GDM1 (cell line): ENCODE results near the gene RPL7A.
A peak's percentile ranks its signal among the peaks of the same experiment; 100 is the strongest.

Source experiments
- DNase-seq: peaks from one replicate; lab custom pipeline; 2025; lab: John Stamatoyannopoulos, UW

RPL7A gene

DNA sequence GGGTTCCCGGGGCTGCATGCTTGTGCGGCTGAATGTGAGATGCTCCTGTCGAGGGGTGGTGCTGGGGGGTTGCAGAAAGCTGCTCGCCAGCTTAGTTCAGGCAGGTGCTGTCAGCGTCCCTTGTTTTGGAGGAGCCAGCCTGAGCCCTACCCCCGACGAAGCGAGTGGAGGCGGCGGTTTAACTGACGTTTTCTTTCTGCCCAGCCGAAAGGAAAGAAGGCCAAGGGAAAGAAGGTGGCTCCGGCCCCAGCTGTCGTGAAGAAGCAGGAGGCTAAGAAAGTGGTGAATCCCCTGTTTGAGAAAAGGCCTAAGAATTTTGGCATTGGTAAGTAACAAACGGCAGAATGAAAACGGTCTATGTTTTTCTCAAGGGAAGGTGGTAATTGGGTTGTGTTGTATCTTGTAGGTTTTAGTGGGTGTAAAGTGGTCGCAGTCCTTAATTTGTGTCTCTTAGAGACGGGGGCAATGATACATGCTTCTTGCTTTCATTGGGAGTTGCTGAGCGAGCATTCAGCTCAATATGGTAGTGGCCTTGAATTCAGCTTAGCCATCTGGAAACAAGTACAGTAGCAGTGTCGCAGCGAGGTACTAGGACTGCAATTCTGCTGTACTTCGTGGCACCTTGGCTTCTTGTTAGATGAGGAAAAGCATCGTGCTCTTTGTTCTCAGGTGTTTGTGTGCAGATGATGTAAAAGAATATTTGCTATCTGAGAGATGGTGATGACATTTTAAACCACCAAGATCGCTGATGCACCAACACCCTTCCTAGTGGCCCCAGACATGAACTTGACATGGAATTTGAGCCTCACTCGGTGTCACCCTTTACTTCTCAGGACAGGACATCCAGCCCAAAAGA is 928 bp downstream of the RPL7A start:
- no peak for DNase-seq

- DNase-seq: no peak
These were observed 2.1 kb downstream of the RPL7A start for GRCh38 chr9:133349965-133350616.

GRCh38 chr9:133351526-133351907 is 3.5 kb downstream of the RPL7A start:
- DNase-seq: no peak

DNA sequence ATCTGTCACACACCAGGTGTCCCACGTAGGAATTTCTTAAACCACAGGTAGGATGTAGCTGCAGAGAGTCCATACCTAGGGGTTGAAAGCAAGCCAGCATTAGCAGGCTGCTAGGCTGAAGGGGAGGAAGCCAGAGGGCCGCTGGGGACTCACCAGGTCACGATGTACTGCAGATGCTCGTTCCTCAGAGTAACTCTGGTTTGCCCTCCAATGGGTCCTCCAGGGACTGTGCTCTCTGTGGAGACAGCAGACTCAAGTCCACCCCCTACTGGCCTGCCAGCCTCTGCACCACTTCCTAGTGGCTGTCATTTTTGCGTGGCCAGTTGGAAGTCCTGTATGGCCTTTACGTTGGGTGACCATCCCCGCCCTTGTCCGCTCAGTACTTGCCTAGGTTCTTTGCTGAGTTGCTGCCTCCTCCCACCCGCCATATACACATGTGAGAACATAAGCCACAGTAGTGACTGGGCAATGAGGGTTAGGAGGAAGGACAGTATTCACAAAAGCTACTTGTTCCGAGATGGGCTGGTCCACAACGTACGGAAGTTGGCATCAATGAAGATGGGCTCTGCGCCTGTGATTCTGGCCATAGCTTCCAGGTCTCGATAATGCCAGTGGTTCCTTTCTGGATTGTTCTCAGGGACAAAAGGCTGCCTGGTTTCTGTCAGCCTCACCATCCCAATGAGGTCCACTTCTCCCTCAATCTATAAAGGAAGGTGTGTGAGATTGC is 4.1 kb downstream of the RPL7A start:
- DNase-seq: peak; percentile 46

GRCh38 chr9:133352635-133353340 is 4.8 kb downstream of the RPL7A start:
- DNase-seq: no peak

GRCh38 chr9:133353548-133353947 is 5.5 kb downstream of the RPL7A start:
- no peak for DNase-seq

GRCh38 chr9:133354766-133355165 is 6.7 kb downstream of the RPL7A start:
- DNase-seq: no peak

DNA sequence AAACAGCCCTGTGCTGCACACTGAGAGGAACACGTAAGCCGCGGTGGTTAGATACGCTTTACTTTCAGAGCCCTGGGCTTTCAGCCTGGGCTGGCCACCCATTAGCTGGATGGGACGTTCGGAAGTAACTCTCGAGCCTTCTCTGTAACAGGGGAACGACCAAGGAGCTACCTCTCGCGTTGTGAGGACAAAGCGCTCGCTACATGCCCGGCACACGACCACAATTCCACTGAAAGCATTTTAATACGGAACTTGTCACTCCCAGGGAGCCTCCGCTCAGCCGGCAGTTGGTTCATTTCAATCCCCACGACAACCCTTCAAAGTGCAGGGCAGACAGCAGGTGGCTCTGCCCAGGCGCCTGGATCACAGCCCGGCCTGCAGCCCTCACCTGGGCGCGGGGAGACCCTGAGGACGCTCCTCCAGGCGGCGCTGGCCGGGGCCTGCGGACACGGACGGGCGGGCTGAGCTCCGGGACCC is 7.9 kb downstream of the RPL7A start:
- no peak for DNase-seq

DNA sequence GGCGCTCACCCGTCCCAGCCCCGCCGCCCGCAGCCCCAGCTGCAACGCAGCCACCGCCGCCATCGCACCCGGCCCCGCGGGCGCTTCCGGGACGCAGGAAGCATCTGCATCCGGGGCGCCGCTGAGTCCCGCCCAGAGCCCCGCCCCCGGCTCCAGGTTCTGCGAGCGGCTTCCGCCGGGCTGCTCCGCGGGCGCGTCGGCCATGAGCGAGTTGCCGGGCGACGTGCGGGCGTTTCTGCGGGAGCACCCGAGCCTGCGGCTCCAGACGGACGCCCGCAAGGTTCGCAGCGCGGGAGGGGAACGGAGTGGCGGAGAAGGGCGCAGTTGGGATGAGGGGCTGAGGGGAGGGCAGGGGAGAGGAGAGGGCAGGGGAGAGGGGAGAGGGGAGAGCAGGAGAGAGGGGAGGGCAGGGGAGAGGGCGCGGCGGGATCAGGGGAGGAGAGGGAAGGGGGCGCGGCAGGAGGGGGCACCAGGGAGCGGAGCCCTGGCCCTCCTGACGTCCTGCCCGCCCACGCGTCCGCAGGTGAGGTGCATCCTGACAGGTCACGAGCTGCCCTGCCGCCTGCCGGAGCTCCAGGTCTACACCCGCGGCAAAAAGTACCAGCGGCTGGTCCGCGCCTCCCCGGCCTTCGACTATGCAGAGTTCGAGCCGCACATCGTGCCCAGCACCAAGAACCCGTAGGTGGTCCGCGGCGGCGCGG is 8.5 kb downstream of the RPL7A start, which contains the start of the genes SURF1 and SURF2:
Gene SURF1, minus strand, starts transcription at position 97 of the 701 bp plus-strand sequence. Its CDS starts 34 bp downstream, at position 63.
Gene SURF2, plus strand, starts transcription at position 160 of the 701 bp plus-strand sequence. Its CDS starts 43 bp downstream, at position 203.
- DNase-seq: peak; percentile 29

DNA sequence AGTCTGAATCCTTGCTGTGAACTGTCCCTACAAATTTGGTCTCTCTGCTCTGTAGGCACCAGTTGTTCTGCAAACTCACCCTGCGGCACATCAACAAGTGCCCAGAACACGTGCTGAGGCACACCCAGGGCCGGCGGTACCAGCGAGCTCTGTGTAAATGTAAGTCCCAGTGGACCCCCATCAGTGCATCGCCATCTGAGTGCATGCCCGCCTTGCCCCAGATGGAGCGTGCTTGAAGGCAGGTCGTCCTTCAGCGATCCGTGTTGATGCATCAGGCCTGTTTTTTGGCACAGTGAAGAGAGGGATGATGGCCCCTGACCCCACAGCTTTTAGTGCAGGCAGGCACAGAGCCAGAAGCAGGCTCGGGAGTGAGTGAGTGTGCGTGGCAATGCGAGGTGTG is 9.6 kb downstream of the RPL7A start:
- DNase-seq: no peak

GRCh38 chr9:133359399-133360175 is 11.6 kb downstream of the RPL7A start:
- no peak for DNase-seq

DNA sequence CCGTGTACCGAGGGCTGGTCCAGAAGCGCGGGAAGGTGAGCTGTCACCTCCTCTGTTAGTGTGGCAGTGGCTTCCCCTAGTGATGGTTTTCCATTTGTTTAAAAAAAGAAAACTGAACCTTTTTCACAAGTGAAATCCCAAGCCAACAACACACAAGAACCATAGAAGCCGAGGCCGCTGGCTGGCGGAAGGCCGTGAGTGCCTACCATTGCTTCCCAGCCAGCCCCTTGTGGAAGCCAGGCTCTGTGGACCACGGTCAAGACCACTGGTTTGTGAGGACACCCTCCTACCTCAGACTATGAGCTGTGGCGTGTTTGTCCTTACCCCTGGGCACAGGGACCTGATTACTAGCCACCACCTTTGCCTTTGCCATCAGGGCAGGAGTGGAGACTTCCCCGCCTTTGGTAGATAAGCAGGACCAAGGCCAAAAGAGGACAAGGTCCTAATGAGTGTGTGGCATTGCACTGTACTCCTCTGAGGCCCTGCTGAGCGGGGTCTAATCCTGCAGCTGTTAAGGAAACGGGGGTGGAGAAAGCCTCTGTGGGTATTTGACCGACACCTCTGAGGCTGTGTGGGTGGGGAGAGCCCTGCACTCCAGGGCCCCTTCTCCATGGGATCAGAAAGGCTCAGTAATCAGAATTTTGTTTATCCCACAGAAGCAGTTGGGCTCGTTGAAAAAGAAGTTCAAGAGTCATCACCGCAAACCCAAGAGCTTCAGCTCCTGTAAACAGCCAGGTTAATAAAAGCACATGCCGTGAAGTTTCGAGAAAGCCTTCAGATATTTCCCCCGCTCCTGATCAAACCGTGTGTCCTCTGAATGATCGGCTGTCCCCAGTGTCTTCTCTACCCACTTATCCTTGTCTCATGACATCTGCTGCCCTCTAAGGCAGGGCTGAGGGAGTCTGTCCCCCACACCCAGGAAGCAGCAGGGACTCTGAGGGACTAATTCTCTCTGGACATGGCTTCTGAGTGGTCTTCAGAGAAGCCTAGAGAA is 12.7 kb downstream of the RPL7A start:
- no peak for DNase-seq

- DNase-seq: no peak
These were observed 13.6 kb downstream of the RPL7A start for GRCh38 chr9:133361507-133362092.

DNA sequence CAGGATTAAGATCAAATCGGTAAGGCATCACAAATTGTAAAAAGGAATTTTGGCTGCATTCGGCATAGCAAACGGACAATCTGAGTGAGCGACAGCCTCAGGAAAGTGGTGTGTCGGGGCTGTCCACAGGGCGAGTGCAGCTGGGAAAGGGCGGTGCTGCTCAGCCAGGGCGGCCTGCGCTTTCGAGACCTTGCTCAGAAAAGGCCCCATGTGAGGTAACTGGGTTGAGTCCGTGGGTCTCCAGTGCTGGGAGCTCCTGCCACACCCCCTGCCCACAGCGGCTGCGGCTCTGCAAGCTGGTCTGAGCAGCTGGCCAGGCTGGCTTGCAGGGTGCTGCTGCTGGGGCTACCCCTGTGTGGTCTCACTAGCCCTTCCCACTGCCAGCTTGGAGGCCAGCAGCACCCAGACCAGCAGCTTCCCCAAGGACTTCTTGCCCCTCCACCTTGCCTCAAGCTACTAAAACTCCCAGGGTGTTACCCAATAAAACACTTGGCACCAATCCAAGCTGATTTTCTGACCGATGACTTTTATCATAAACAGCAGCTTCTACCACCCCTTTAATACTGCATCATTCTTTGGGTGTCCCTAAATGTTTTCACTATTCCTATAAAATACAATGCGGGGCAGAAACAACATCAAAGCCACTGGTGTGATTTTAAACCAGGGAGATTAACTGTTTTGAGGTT is 14.5 kb downstream of the RPL7A start:
- DNase-seq: no peak

GRCh38 chr9:133366435-133366834 is 18.4 kb downstream of the RPL7A start:
- DNase-seq: no peak

DNA sequence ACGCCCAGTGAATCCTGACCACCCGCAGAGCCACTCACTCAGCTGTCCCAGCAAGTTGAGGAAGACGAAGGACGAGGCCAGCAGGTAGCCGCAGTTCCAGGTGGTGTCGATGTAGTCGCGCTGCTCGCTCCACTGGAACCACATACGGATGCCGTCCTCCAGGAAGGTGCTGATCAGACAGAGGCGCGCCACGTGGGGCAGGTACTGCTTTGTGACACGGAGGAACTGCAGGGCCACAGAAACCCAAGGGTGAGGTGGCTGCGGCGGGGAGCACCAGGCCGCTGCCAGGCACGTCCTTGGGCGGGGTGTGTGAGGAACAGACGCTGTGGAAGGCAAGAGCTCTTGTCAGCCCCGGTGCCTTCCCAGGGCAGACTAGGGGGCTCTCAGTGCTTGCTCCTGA is 19.2 kb downstream of the RPL7A start:
- no peak for DNase-seq

DNA sequence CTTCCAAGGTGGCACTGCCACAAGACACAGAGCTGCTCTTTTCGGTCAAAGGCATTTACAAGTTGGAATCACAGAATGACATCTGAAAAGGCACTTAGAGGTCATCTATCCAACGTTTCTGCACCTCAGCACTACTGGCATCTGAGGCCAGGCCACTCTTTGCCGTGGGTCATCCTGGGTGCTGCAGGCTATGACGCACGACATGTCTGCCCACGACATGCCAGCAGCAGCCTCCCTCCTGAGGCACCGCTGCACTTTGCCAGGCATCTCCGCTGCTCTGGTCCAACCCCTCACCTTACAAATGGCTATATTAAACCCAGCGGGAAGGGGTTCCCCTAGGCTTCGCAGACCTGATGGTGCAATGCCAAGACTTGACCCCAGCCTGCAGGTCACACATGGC is 19.8 kb downstream of the RPL7A start:
- DNase-seq: no peak

DNA sequence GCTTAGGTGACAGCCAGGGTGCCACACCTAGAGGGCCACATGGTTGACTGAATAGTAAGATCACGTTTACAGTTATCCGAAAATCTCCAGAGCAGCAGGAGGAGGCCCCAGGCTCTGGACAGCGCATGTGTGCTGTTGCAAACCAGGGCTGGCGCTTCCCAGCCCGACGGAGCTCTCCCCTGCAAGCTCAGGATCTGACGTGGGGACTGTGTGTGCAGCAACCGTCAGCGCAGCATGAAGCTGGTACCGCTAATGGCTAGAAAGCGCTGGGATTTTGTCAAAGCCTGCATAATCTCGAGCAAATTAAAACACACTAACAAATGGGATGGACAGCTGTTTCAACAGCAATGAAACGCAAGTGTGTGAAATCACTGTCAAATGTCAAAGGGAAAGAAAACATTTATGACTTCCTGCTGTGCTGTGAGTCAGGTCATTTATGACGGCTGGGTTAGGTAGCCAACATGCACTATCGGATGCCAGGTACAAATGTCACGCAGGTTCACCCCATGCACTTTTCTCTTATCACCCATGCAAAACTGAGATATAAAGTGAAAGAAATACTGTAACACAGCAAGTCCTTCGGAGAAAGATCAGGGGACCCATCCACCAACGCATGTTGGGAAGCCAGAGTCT is 20.3 kb downstream of the RPL7A start:
- no peak for DNase-seq
